Right cardiac atrium (tissue), 5 donors: ENCODE results near the gene ADAP1. TPM values are rescaled to one million over a fixed set of nuclear protein-coding genes. Genes with fewer than 3 reads are reported as not detected.
A peak's percentile ranks its signal among the peaks of the same experiment; 100 is the strongest.

ENCODE experiments used
- ATAC-seq, 2 donors: fragments of 200-7000 bp; cut with Tn5 transposase; one replicate each; pipeline versions ENCODE4 v1.8.0 to v1.9.1; 2020; ENCODE audit warnings: moderate library complexity in 2 of 2, mild to moderate bottlenecking in 1 of 2
- DNase-seq, 3 donors: peaks; one replicate each; pipeline ENCODE4 v3.0.0-alpha.2; 2020
- H3K27ac ChIP-seq: one replicate; pipeline ENCODE4 v1.5.1; 2013; ENCODE audit warnings: mild to moderate bottlenecking, low read length, control low read depth, moderate library complexity
- H3K27me3 ChIP-seq: one replicate; pipeline ENCODE4 v1.6.1; 2013; ENCODE audit not compliant: control insufficient read depth, insufficient read depth
- H3K4me1 ChIP-seq: one replicate; pipeline ENCODE4 v1.6.1; 2013; ENCODE audit warnings: low read length; ENCODE audit not compliant: control insufficient read depth, insufficient read depth
- H3K4me3 ChIP-seq: one replicate; pipeline ENCODE4 v1.5.1; 2013; ENCODE audit warnings: low read length, control low read depth
- H3K9me3 ChIP-seq: one replicate; pipeline ENCODE4 v1.6.1; 2013; ENCODE audit warnings: low read length; ENCODE audit not compliant: control insufficient read depth
- WGBS: extraction: QIAGEN DNeasy Blood & Tissue Kit; methylation state at CpG from one replicate; pipeline ENCODE4 v1.1.7; 2013; 5-methylcytosine and 5-hydroxymethylcytosine counted together
- intact Hi-C, 4 donors: fragments of 100-400 bp; cut with DNase I; formaldehyde crosslinking; loops; one replicate each; pipeline versions ENCODE4 v1.11.0 to v1.14.0; 2022 to 2023
- polyA plus RNA-seq: library from polyadenylated mRNA; stranded (reverse); fragments of 200-250 nt; gene quantifications from one replicate; pipeline ENCODE4 v1.2.3, GENCODE V29; 2013
- total RNA-seq, 4 donors: library from RNA; stranded (reverse); fragmentation: NEBNext Ultra II Directional; extraction: Animal tissue kit (Norgen Biotek cat#: 25700); gene quantifications; one replicate each; pipeline ENCODE4 v1.2.1, GENCODE V29; 2021
- donor health status: healthy with polysubstance abuse.
- donor health status: DM: no; HTN: yes; CAD: no.
- donor health status: DM: no; HTN: no; CAD: no.
- donor health status: DM: no; HTN: yes; CAD: no; lungs with severe emphysema.
- donor health status: DM: yes; HTN: yes; CAD: no.

Gene ADAP1
- total and polyA plus RNA-seq, 5 donors = 4.8 to 8.4 (median 6.5) TPM

- no peaks in the 10 kb centered on the region for H3K9me3 ChIP-seq
- intact Hi-C loops = no loop called here
- no peaks in the 10 kb centered on the region for H3K27me3 ChIP-seq
- H3K4me1 ChIP-seq = no peaks in the 10 kb centered on the region
- 98% methylated on average over 48 of the region's 48 CpGs for WGBS
- H3K4me3 ChIP-seq = no peak overlapping the region
- ATAC-seq (no peak), DNase-seq (peak in 2 of 3 donors; percentile 38 to 42)
- H3K27ac ChIP-seq = no peak overlapping the region
These were observed 61.6 kb downstream of the ADAP1 start for GRCh38 chr7:892648-893593.

GRCh38 chr7:891805-892204, 62.7 kb downstream of the ADAP1 start:
- no peaks in the 10 kb centered on the region for H3K27me3 ChIP-seq
- no peak for ATAC-seq

GRCh38 chr7:891291-891690, 63.2 kb downstream of the ADAP1 start:
- ATAC-seq = no peak
- peak in 2 of 3 donors; percentile 29 to 47 for DNase-seq
- Histone ChIP-seq H3K4me3 (no peak overlapping the region), H3K9me3 (no peaks in the 10 kb centered on the region), H3K4me1 (peaks cover 1% of the 10 kb centered on the region), H3K27me3 (no peaks in the 10 kb centered on the region), H3K27ac (no peak overlapping the region)
- intact Hi-C loops = no loop called here
- 93% methylated on average over 29 of the region's 29 CpGs for WGBS

More at GRCh38 chr7:891805-892204, 62.7 kb downstream of the ADAP1 start:
- intact Hi-C loops = no loop called here
- H3K4me3 ChIP-seq = no peak overlapping the region
- no peaks in the 10 kb centered on the region for H3K4me1 ChIP-seq
- H3K9me3 ChIP-seq = no peaks in the 10 kb centered on the region
- WGBS = 96% methylated on average over 20 of the region's 20 CpGs
- H3K27ac ChIP-seq = no peak overlapping the region
- DNase-seq = peak in 2 of 3 donors; percentile 37 to 41

- Histone ChIP-seq H3K27me3 (no peaks in the 10 kb centered on the region), H3K4me3 (no peak overlapping the region), H3K4me1 (peaks cover 5% of the 10 kb centered on the region), H3K27ac (no peak overlapping the region), H3K9me3 (no peaks in the 10 kb centered on the region)
- ATAC-seq (no peak), DNase-seq (peak in 2 of 3 donors; percentile 47 to 53)
- intact Hi-C loops = no loop called here
- WGBS = 95% methylated on average over 15 of the region's 15 CpGs
These were observed 63.6 kb downstream of the ADAP1 start for GRCh38 chr7:890868-891267.

GRCh38 chr7:889391-889790, 65.1 kb downstream of the ADAP1 start:
- no peak overlapping the region for H3K4me3 ChIP-seq
- 93% methylated on average over 14 of the region's 18 CpGs for WGBS
- H3K27me3 ChIP-seq = no peaks in the 10 kb centered on the region
- no peaks in the 10 kb centered on the region for H3K9me3 ChIP-seq
- ATAC-seq (no peak), DNase-seq (peak in 2 of 3 donors; percentile 30 to 57)
- intact Hi-C loops = no loop called here
- peaks cover 6% of the 10 kb centered on the region for H3K4me1 ChIP-seq
- no peak overlapping the region for H3K27ac ChIP-seq

- WGBS = 88% methylated on average over 15 of the region's 15 CpGs
- Histone ChIP-seq H3K4me3 (no peak overlapping the region), H3K9me3 (no peaks in the 10 kb centered on the region), H3K27ac (no peak overlapping the region), H3K4me1 (peaks cover 6% of the 10 kb centered on the region), H3K27me3 (no peaks in the 10 kb centered on the region)
- DNase-seq (peak in 2 of 3 donors; percentile 47 to 60), ATAC-seq (no peak)
- intact Hi-C loops = no loop called here
These were observed 65.5 kb downstream of the ADAP1 start for GRCh38 chr7:889025-889390.

GRCh38 chr7:888081-889024, 66.1 kb downstream of the ADAP1 start:
- WGBS = 92% methylated on average over 43 of the region's 43 CpGs
- no peaks in the 10 kb centered on the region for H3K9me3 ChIP-seq

GRCh38 chr7:887488-887820, 67.0 kb downstream of the ADAP1 start:
- Histone ChIP-seq H3K27me3 (no peaks in the 10 kb centered on the region), H3K4me3 (no peak overlapping the region), H3K9me3 (no peaks in the 10 kb centered on the region), H3K27ac (no peak overlapping the region), H3K4me1 (peaks cover 7% of the 10 kb centered on the region)
- ATAC-seq = no peak
- intact Hi-C loops = no loop called here
- WGBS = 94% methylated on average over 18 of the region's 18 CpGs
- DNase-seq = peak; percentile 10 to 57 (median 46)

More at GRCh38 chr7:888081-889024, 66.1 kb downstream of the ADAP1 start:
- DNase-seq (peak; percentile 10 to 55 (median 49)), ATAC-seq (no peak)
- no peak overlapping the region for H3K4me3 ChIP-seq
- no peaks in the 10 kb centered on the region for H3K27me3 ChIP-seq
- peaks cover 6% of the 10 kb centered on the region for H3K4me1 ChIP-seq
- H3K27ac ChIP-seq = no peak overlapping the region
- intact Hi-C loops = no loop called here

GRCh38 chr7:886626-887487, 67.6 kb downstream of the ADAP1 start:
- Histone ChIP-seq H3K4me3 (no peak overlapping the region), H3K4me1 (peaks cover 7% of the 10 kb centered on the region), H3K27me3 (no peaks in the 10 kb centered on the region), H3K9me3 (no peaks in the 10 kb centered on the region), H3K27ac (no peak overlapping the region)
- 90% methylated on average over 40 of the region's 40 CpGs for WGBS
- intact Hi-C loops = no loop called here
- DNase-seq = peak; percentile 59 to 87 (median 82)
- ATAC-seq = peak; percentile 55 to 74

- DNase-seq = peak in 2 of 3 donors; percentile 38 to 50
- H3K27me3 ChIP-seq = no peaks in the 10 kb centered on the region
- intact Hi-C loops = no loop called here
- no peaks in the 10 kb centered on the region for H3K9me3 ChIP-seq
- ATAC-seq = no peak
- no peak overlapping the region for H3K27ac ChIP-seq
- 83% methylated on average over 30 of the region's 30 CpGs for WGBS
- peaks cover 7% of the 10 kb centered on the region for H3K4me1 ChIP-seq
- H3K4me3 ChIP-seq = no peak overlapping the region
These were observed 68.4 kb downstream of the ADAP1 start for GRCh38 chr7:885893-886625.
